HFF-Myc (cell line): ENCODE results near the gene HK1.
"Not testable (repeated sequence)": the region's sequence is repeated elsewhere in the genome, so short reads cannot be mapped to it uniquely, and the experiment has no call there.

ENCODE experiments used
- DNase-seq: peaks from one replicate; pipeline ENCODE4 v3.0.0-alpha.2; 2011; ENCODE audit warnings: low read depth; ENCODE audit errors: extremely low read depth
- H3K4me3 ChIP-seq: replicated peaks from 2 replicates; pipeline ENCODE4 v1.5.1; 2011; ENCODE audit warnings: low read depth, mild to moderate bottlenecking, control low read depth, low read length
- CTCF ChIP-seq: IDR thresholded peaks from 2 replicates; pipeline ENCODE4 v1.5.1; 2012; ENCODE audit warnings: mild to moderate bottlenecking, low read depth, low read length, control low read depth; ENCODE audit errors: missing control alignments

The HK1 gene

GRCh38 chr10:69331161-69331560, 52.9 kb downstream of the HK1 start:
- no peak overlapping the region for H3K4me3 ChIP-seq
- no peak for TF ChIP-seq CTCF
- no peak for DNase-seq

GRCh38 chr10:69332278-69333010, 54.1 kb downstream of the HK1 start:
- TF ChIP-seq CTCF: no peak

GRCh38 chr10:69333205-69333604, 54.9 kb downstream of the HK1 start:
- H3K4me3 ChIP-seq: no peak overlapping the region

More at GRCh38 chr10:69332278-69333010, 54.1 kb downstream of the HK1 start:
- H3K4me3 ChIP-seq: no peak overlapping the region
- DNase-seq: no peak

GRCh38 chr10:69333865-69334301, 55.6 kb downstream of the HK1 start:
- DNase-seq, H3K4me3 ChIP-seq: not testable (repeated sequence)

More at GRCh38 chr10:69333205-69333604, 54.9 kb downstream of the HK1 start:
- peak; percentile 5 for TF ChIP-seq CTCF
- DNase-seq: no peak

- DNase-seq: no peak
- no peak for TF ChIP-seq CTCF
- H3K4me3 ChIP-seq: no peak overlapping the region
Measured at GRCh38 chr10:69334302-69335062, 56.2 kb downstream of the HK1 start.

- TF ChIP-seq CTCF: no peak
- DNase-seq: no peak
- H3K4me3 ChIP-seq: no peak overlapping the region
Measured at GRCh38 chr10:69335063-69335587, 56.8 kb downstream of the HK1 start.

- DNase-seq: no peak
- no peak for TF ChIP-seq CTCF
- H3K4me3 ChIP-seq: no peak overlapping the region
Measured at GRCh38 chr10:69335613-69336012, 57.3 kb downstream of the HK1 start.
